ENCODE data around the gene STT3B. TPM values are rescaled to one million over a fixed set of nuclear protein-coding genes. Genes with fewer than 3 reads are reported as not detected.
"Not testable (repeated sequence)": the region's sequence is repeated elsewhere in the genome, so short reads cannot be mapped to it uniquely, and the experiment has no call there.

STT3B gene
- total RNA-seq, 2 donors from 2014 or later, result 106 to 132 TPM

DNA sequence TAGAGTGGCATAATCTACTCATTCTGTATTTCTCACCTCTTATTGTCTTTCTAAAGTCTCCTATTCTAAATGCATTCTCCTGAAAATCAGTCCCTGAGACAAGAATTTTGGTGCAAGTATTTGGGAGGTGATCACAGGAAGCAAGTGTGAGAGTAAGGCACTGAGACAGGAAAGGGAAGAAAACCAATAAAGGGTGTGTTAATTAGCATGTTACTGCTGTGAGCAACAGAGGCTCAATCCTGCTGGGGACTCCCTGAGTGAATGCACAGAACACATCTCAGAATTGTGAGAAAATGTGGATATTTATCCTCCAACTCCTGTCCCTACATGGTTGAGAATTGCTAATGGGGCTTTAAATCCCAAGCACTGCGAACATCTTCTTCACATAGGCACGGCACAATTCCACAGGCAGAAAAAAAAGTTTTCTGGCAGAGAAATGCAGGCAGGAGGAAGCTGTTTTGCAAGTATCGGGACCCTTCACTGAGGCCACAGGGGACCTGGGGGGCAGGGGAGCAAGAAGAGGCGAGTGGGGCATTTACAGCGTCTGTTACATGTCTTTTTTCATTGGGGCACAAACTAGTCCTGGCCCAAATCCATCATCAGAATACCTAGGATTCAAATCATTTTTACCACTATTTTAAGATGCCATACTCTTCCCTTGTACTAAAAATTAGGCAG, 27.2 kb upstream of the STT3B start:
- WGBS, result 52% methylated on average over 5 of the region's 5 CpGs
- intact Hi-C loops (cut with DNase I), result no loop called here
- Histone ChIP-seq H3K9me3 (no peaks in the 10 kb centered on the region), H3K4me3 (no peak overlapping the region), H3K27me3 (replicated peaks; ENCODE audit: insufficient read depth) (no peaks in the 10 kb centered on the region), H3K4me1 (replicated peaks) (no peaks in the 10 kb centered on the region), H3K36me3 (no peaks in the 10 kb centered on the region), H3K27ac (no peak overlapping the region)
- DNase-seq (ENCODE audit: low spot score), result no peak
- TF ChIP-seq POLR2A (IDR thresholded peaks at IDR 0.05) (no peak), POLR2AphosphoS5 (IDR thresholded peaks at IDR 0.05) (no peak), CTCF (IDR thresholded peaks at IDR 0.05) (no peak)

DNA sequence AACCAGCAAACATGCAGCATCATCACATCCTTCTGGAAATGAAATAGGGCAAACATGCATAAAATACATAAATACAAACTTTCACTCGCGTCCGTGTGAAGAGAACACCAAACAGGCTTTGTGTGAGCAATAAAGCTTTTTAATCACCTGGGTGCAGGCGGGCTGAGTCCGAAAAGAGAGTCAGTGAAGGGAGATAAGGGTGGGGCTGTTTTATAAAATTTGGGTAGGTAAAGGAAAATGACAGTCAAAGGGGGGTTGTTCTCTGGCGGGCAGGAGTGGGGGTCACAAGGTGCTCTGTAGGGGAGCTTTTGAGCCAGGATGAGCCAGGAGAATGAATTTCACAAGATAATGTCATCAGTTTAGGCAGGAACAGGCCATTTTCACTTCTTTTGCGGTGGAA, 26.2 kb upstream of the STT3B start:
- H3K9me3 ChIP-seq; DNase-seq (ENCODE audit: low spot score); H3K4me3 ChIP-seq; H3K27me3 ChIP-seq (replicated peaks; ENCODE audit: insufficient read depth); H3K27ac ChIP-seq; intact Hi-C loops (cut with DNase I); H3K4me1 ChIP-seq (replicated peaks); H3K36me3 ChIP-seq: not testable (repeated sequence)
- 78% methylated on average over 7 of the region's 7 CpGs for WGBS

DNA sequence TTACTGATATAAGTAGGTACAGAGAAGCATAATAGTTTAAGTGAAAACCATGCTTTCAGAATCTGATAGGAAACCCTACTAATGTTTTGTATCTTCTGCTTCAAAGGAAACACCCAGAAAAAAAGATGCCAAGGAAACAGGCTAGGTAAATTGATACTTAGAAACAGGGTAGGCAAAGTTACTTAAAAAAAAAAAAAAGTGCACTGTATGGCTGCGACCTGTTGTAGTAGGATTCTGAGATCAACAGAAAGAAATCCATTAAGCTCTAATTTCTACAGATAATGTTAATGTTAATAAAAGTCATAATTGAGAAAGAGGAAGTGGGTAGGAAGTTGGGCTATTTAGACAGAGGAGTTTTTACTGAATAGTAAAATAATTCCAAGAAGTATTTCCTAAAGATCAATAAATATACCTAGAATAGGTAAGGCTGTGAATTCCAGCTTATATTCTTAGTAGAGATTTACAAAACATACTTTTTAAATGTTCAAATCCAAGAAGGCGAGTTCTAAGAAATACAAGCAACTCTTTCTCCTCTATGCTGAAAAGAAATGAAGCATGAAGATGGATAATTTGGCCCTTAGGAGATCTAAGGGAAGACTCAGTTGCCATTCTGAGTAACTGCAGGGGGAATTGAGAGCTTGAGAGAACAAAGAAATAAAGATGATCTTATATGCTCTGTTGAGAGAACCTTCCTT, 24.1 kb upstream of the STT3B start:
- DNase-seq (ENCODE audit: low spot score), result no peak
- Histone ChIP-seq H3K9me3 (no peaks in the 10 kb centered on the region), H3K36me3 (no peaks in the 10 kb centered on the region), H3K27me3 (replicated peaks; ENCODE audit: insufficient read depth) (no peaks in the 10 kb centered on the region), H3K27ac (no peak overlapping the region), H3K4me3 (no peak overlapping the region), H3K4me1 (replicated peaks) (no peaks in the 10 kb centered on the region)
- intact Hi-C loops (cut with DNase I), result no loop called here
- WGBS, result 89% methylated on average over 2 of the region's 2 CpGs
- no peak for TF ChIP-seq CTCF (IDR thresholded peaks at IDR 0.05)
- TF ChIP-seq POLR2AphosphoS5 (IDR thresholded peaks at IDR 0.05), result no peak
- no peak for TF ChIP-seq POLR2A (IDR thresholded peaks at IDR 0.05)

- Histone ChIP-seq H3K9me3 (no peaks in the 10 kb centered on the region), H3K27me3 (replicated peaks; ENCODE audit: insufficient read depth) (no peaks in the 10 kb centered on the region), H3K4me1 (replicated peaks) (no peaks in the 10 kb centered on the region), H3K4me3 (no peak overlapping the region), H3K27ac (no peak overlapping the region), H3K36me3 (no peaks in the 10 kb centered on the region)
- intact Hi-C loops (cut with DNase I), result no loop called here
- DNase-seq (ENCODE audit: low spot score), result no peak
- TF ChIP-seq POLR2A (IDR thresholded peaks at IDR 0.05), result no peak
- TF ChIP-seq POLR2AphosphoS5 (IDR thresholded peaks at IDR 0.05), result no peak
- no peak for TF ChIP-seq CTCF (IDR thresholded peaks at IDR 0.05)
- 70% methylated on average over 1 of the region's 1 CpG for WGBS
Observed at GRCh38 chr3:31509147-31509728, 23.5 kb upstream of the STT3B start.

DNA sequence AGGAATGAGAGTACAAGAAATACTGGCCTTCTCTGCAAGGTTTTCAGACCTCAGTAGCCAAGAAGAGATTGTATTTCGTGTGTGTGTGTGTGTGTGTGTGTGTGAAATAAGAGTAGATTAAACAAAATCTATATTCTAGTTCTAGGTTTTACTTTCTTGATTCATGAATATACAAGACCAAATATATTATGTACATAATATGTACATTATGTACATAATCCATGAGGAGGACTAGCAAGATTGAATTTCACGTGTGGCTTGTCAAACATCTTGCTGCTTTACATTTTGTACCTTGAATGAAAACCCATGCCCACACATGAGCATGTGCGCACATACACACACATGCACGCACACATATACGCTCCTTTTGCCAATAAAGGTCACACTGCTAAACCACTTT, 18.2 kb upstream of the STT3B start:
- Histone ChIP-seq H3K27ac (no peak overlapping the region), H3K27me3 (replicated peaks; ENCODE audit: insufficient read depth) (no peaks in the 10 kb centered on the region), H3K4me3 (no peak overlapping the region), H3K36me3 (no peaks in the 10 kb centered on the region), H3K4me1 (replicated peaks) (no peaks in the 10 kb centered on the region), H3K9me3 (no peaks in the 10 kb centered on the region)
- WGBS, result 89% methylated on average over 5 of the region's 5 CpGs
- no peak for DNase-seq (ENCODE audit: low spot score)
- intact Hi-C loops (cut with DNase I), result no loop called here
- TF ChIP-seq POLR2A (IDR thresholded peaks at IDR 0.05) (no peak), CTCF (IDR thresholded peaks at IDR 0.05) (no peak), POLR2AphosphoS5 (IDR thresholded peaks at IDR 0.05) (no peak)
